HepG2 (cell line): ENCODE measurements around the gene PRADC1. TPM values are rescaled to one million over a fixed set of nuclear protein-coding genes. Genes with fewer than 3 reads are reported as not detected.

Source experiments
- GATAD2A ChIP-seq: IDR thresholded peaks from 2 replicates; pipeline ENCODE4 v1.6.1; 2016
- GRHL1 ChIP-seq: sonication (generic); formaldehyde crosslinking; conservative IDR thresholded peaks from 2 replicates; pipeline ENCODE4 v1.8.0; 2022; ENCODE audit warnings: missing genetic modification reagents
- MBNL3 ChIP-seq: fragments of 250-450 bp; sonication (Bioruptor Pico); conservative IDR thresholded peaks from 2 replicates; pipeline ENCODE4 v1.8.0; 2022; ENCODE audit warnings: mild to moderate bottlenecking, inconsistent platforms
- NR2C2 ChIP-seq: sonication (generic); formaldehyde crosslinking; IDR thresholded peaks from 2 replicates; pipeline ENCODE4 v1.4.0; 2020; ENCODE audit warnings: missing genetic modification reagents, mild to moderate bottlenecking, moderate library complexity, borderline replicate concordance
- PHF21A ChIP-seq: sonication (generic); formaldehyde crosslinking; IDR thresholded peaks from 2 replicates; pipeline ENCODE4 v1.5.0; 2020; ENCODE audit warnings: mild to moderate bottlenecking, missing genetic modification reagents
- PHF8 ChIP-seq: sonication (generic); formaldehyde crosslinking; IDR thresholded peaks from 2 replicates; pipeline ENCODE4 v1.5.0; 2020; ENCODE audit warnings: missing genetic modification reagents
- POLR2G ChIP-seq: fragments of 200-400 bp; formaldehyde crosslinking; IDR thresholded peaks from 2 replicates; pipeline ENCODE4 v1.6.1; 2018; ENCODE audit warnings: mild to moderate bottlenecking, low read depth, low read length, moderate library complexity
- ZBTB46 ChIP-seq: sonication (generic); formaldehyde crosslinking; IDR thresholded peaks from 2 replicates; pipeline ENCODE4 v1.4.0; 2020; ENCODE audit warnings: mild to moderate bottlenecking, missing genetic modification reagents, borderline replicate concordance
- ZEB1 ChIP-seq: IDR thresholded peaks from 2 replicates; pipeline ENCODE4 v1.6.1; 2012; ENCODE audit warnings: mild to moderate bottlenecking, low read depth, inconsistent platforms; ENCODE audit not compliant: insufficient replicate concordance
- ZNF430 ChIP-seq: sonication (generic); formaldehyde crosslinking; IDR thresholded peaks from 2 replicates; pipeline ENCODE4 v1.9.0; 2021; ENCODE audit warnings: mild to moderate bottlenecking, missing genetic modification reagents
- ZNF512B ChIP-seq: sonication (generic); formaldehyde crosslinking; IDR thresholded peaks from 2 replicates; pipeline ENCODE4 v1.5.1; 2020; ENCODE audit warnings: missing genetic modification reagents, mild to moderate bottlenecking, borderline replicate concordance
- ZNF552 ChIP-seq: sonication (generic); formaldehyde crosslinking; IDR thresholded peaks from 2 replicates; pipeline ENCODE4 v1.9.0; 2022; ENCODE audit warnings: missing genetic modification reagents, mild to moderate bottlenecking, borderline replicate concordance
- ZNF557 ChIP-seq: sonication (generic); formaldehyde crosslinking; IDR thresholded peaks from 2 replicates; pipeline ENCODE4 v1.4.0; 2020; ENCODE audit warnings: missing genetic modification reagents
- polyA plus RNA-seq, 8 experiments: library from polyadenylated mRNA; depleted of rRNA in 3 of 8; stranded (reverse) in 7 of 8; unstranded in 1 of 8; fragments of >200 nt; fragmentation: Illumina TruSeq in 4 of 8; extraction: Trizol in 4 of 8; gene quantifications; 2 replicates each; pipeline versions ENCODE4 v1.2.1 to v1.2.3, GENCODE V29; 2011 to 2016; ENCODE audit warnings: low read depth in 4 of 8, missing spikeins in 1 of 8, mixed read lengths in 1 of 8; ENCODE audit not compliant: insufficient read depth in 1 of 8
- total RNA-seq, 5 experiments: library from RNA; depleted of rRNA; stranded (reverse); fragments of >200 nt; fragmentation: Illumina TruSeq; extraction: Trizol; gene quantifications; 2 replicates each; pipeline ENCODE4 v1.2.3, GENCODE V29; 2016; ENCODE audit warnings: low read depth in 1 of 5
- TF ChIP-seq, protein P1 (sequence below): sonication (generic); formaldehyde crosslinking; IDR thresholded peaks from 2 replicates; pipeline ENCODE4 v1.5.0; 2020; ENCODE audit warnings: mild to moderate bottlenecking, missing genetic modification reagents, borderline replicate concordance
- TF ChIP-seq, protein P2 (sequence below): sonication (generic); formaldehyde crosslinking; IDR thresholded peaks from 2 replicates; pipeline ENCODE4 v1.4.0; 2020; ENCODE audit warnings: missing genetic modification reagents; ENCODE audit errors: not compliant biosample characterization

The PRADC1 gene
- total and polyA plus RNA-seq, 2 of the 13 experiments (the other 11 are each of a cell fraction or from before 2014, with no cell fraction given): 12.1 to 37.2 TPM

DNA sequence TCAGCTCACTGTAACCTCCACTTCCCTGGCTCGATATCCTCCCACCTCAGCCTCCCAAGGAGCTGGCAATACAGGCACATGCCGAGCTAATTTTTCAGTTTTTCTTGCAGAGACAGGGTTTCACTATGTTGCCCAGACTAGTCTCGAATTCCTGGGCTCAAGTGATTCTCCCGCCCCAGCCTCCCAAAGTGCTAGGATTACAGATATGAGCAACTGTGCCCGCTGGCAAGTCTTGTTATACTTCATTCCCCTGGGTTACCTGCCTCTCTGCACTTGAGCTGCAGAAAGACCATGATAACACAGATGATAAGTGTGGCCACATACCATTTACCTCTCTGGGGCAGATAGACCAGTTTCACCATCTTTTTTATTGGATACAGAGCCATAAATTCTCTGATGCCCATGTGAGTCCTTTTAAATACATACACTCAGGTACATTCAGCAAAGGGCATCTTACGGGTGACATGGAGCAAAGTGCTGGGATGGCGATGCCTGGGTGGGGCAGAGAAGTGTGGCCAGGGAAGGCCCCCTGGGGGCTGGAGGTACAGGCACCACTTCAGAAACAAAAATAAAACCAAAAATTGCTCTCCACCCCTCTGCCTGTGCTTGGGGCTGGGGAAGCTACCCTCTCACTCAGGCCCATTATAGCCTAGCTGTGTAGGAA, 21.4 kb upstream of the PRADC1 start (continued):
- TF ChIP-seq, protein P1, sequence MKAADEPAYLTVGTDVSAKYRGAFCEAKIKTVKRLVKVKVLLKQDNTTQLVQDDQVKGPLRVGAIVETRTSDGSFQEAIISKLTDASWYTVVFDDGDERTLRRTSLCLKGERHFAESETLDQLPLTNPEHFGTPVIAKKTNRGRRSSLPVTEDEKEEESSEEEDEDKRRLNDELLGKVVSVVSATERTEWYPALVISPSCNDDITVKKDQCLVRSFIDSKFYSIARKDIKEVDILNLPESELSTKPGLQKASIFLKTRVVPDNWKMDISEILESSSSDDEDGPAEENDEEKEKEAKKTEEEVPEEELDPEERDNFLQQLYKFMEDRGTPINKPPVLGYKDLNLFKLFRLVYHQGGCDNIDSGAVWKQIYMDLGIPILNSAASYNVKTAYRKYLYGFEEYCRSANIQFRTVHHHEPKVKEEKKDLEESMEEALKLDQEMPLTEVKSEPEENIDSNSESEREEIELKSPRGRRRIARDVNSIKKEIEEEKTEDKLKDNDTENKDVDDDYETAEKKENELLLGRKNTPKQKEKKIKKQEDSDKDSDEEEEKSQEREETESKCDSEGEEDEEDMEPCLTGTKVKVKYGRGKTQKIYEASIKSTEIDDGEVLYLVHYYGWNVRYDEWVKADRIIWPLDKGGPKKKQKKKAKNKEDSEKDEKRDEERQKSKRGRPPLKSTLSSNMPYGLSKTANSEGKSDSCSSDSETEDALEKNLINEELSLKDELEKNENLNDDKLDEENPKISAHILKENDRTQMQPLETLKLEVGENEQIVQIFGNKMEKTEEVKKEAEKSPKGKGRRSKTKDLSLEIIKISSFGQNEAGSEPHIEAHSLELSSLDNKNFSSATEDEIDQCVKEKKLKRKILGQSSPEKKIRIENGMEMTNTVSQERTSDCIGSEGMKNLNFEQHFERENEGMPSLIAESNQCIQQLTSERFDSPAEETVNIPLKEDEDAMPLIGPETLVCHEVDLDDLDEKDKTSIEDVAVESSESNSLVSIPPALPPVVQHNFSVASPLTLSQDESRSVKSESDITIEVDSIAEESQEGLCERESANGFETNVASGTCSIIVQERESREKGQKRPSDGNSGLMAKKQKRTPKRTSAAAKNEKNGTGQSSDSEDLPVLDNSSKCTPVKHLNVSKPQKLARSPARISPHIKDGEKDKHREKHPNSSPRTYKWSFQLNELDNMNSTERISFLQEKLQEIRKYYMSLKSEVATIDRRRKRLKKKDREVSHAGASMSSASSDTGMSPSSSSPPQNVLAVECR: no peak
- 0 out of 2 replicates have a peak, but pooled peaks have one; percentile 30 for TF ChIP-seq ZNF512B (CRISPR knock-in tag)
- no peak for TF ChIP-seq PHF8 (CRISPR knock-in tag)
- no peak for TF ChIP-seq ZNF430
- TF ChIP-seq GRHL1 (CRISPR knock-in tag): no peak
- TF ChIP-seq POLR2G: peak; percentile 62
- no peak for TF ChIP-seq PHF21A (CRISPR knock-in tag)
- TF ChIP-seq NR2C2 (CRISPR knock-in tag): 0 out of 2 replicates have a peak, but pooled peaks have one; percentile 11
- TF ChIP-seq MBNL3: no peak
- no peak for TF ChIP-seq ZEB1
- no peak for TF ChIP-seq GATAD2A (CRISPR knock-in tag)
- no peak for TF ChIP-seq ZNF552 (CRISPR knock-in tag)
- TF ChIP-seq, protein P2, sequence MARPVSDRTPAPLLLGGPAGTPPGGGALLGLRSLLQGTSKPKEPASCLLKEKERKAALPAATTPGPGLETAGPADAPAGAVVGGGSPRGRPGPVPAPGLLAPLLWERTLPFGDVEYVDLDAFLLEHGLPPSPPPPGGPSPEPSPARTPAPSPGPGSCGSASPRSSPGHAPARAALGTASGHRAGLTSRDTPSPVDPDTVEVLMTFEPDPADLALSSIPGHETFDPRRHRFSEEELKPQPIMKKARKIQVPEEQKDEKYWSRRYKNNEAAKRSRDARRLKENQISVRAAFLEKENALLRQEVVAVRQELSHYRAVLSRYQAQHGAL: no peak
- no peak for TF ChIP-seq ZNF557 (CRISPR knock-in tag)
- TF ChIP-seq ZBTB46 (CRISPR knock-in tag): no peak
